Tibial nerve (tissue), 4 donors: ENCODE data around the gene PGRMC1.

Source experiments
- EP300 ChIP-seq, 2 donors: sonication (generic); formaldehyde crosslinking; IDR thresholded peaks; one replicate each; pipeline ENCODE4 v1.6.1; 2017; ENCODE audit warnings: antibody characterized with exemption in 2 of 2, mild to moderate bottlenecking in 1 of 2
- POLR2A ChIP-seq, 2 donors: fragments of 450-650 bp; IDR thresholded peaks; one replicate each; pipeline ENCODE4 v1.6.1; 2017; ENCODE audit warnings: antibody characterized with exemption in 2 of 2, mild to moderate bottlenecking in 2 of 2, moderate library complexity in 2 of 2
- TF ChIP-seq, protein P1 (sequence below), 5 experiments: fragments of 200-600 bp in 3 of 5; fragments of 450-650 bp in 2 of 5; sonication (generic) in 3 of 5; IDR thresholded peaks; one replicate each; pipeline ENCODE4 v1.5.1; 2016 to 2019; ENCODE audit warnings: antibody characterized with exemption in 5 of 5, mild to moderate bottlenecking in 3 of 5, moderate library complexity in 2 of 5

DNA sequence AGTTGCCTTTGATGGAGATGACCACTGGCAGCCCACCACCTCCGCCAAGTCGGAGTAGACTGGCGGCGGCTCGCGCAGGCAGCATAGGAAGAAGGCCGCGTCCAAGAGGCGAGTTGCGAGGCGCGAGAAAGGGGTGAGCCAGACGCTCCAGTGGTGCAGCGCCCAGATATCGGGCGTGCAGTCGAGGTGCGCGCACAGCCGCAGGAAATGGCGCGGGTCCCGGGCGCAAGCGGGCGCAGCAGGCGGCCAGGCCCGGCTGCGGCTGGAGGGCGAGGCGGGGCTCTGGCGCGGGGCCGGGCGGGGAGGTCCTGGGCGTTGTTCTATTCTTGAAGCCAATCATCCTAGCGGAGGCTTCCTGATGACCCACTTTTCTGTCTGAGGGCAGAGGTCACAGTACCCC is 13.2 kb upstream of the PGRMC1 start:
- TF ChIP-seq, protein P1, sequence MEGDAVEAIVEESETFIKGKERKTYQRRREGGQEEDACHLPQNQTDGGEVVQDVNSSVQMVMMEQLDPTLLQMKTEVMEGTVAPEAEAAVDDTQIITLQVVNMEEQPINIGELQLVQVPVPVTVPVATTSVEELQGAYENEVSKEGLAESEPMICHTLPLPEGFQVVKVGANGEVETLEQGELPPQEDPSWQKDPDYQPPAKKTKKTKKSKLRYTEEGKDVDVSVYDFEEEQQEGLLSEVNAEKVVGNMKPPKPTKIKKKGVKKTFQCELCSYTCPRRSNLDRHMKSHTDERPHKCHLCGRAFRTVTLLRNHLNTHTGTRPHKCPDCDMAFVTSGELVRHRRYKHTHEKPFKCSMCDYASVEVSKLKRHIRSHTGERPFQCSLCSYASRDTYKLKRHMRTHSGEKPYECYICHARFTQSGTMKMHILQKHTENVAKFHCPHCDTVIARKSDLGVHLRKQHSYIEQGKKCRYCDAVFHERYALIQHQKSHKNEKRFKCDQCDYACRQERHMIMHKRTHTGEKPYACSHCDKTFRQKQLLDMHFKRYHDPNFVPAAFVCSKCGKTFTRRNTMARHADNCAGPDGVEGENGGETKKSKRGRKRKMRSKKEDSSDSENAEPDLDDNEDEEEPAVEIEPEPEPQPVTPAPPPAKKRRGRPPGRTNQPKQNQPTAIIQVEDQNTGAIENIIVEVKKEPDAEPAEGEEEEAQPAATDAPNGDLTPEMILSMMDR (IDR thresholded peaks at IDR 0.05): no peak
- TF ChIP-seq POLR2A (IDR thresholded peaks at IDR 0.05) (no peak), EP300 (IDR thresholded peaks at IDR 0.05) (no peak)
